DND-41 (cell line): Measurements from ENCODE around the gene ZNF195.

Source experiments
- CTCF ChIP-seq: IDR thresholded peaks from 2 replicates; pipeline ENCODE4 v1.5.1; 2012; ENCODE audit warnings: borderline replicate concordance, low read length, moderate library complexity, mild to moderate bottlenecking; ENCODE audit not compliant: poor library complexity, severe bottlenecking; ENCODE audit errors: extremely low read depth
- EZH2 ChIP-seq: IDR thresholded peaks from 3 replicates; pipeline ENCODE4 v1.6.1; 2012; ENCODE audit warnings: borderline replicate concordance, low read depth, mild to moderate bottlenecking, moderate library complexity, low read length, inconsistent platforms; ENCODE audit not compliant: severe bottlenecking

GRCh38 chr11:3338569-3339339 lies 40.2 kb downstream of the ZNF195 start:
- TF ChIP-seq CTCF (no peak), EZH2 (no peak)
